ENCODE data around the gene WNT7B.

GRCh38 chr22:45942787-45943493 is 34.0 kb downstream of the WNT7B start:
- no peak for TF ChIP-seq CTCF (IDR thresholded peaks at IDR 0.05)
- TF ChIP-seq POLR2A (IDR thresholded peaks at IDR 0.05): no peak

Data from testis (tissue), 2 donors.